SU-DHL-6 (cell line): ENCODE measurements around the gene UBASH3B.

Experiments
- H2AFZ ChIP-seq: fragments of 200-600 bp; sonication (generic); 2 replicates; pipeline ENCODE4 v1.6.1; 2014; ENCODE audit warnings: low read depth, mild to moderate bottlenecking, moderate library complexity, mixed read lengths, antibody characterized with exemption, low read length; ENCODE audit not compliant: severe bottlenecking
- H3F3A ChIP-seq: fragments of 200-600 bp; shearing (Covaris generic); 2 replicates; pipeline ENCODE4 v1.6.0; 2016; ENCODE audit warnings: antibody characterized with exemption, mild to moderate bottlenecking; ENCODE audit not compliant: insufficient read depth
- H3K27ac ChIP-seq: fragments of 200-600 bp; sonication (generic); 2 replicates; pipeline ENCODE4 v1.5.1; 2016; ENCODE audit warnings: low read depth, mild to moderate bottlenecking, low read length, moderate library complexity, mixed read lengths
- H3K27me3 ChIP-seq: fragments of 200-600 bp; sonication (generic), shearing (Covaris generic); 2 replicates; pipeline ENCODE4 v1.6.0; 2014; ENCODE audit warnings: mild to moderate bottlenecking, low read length
- H3K36me3 ChIP-seq: fragments of 200-600 bp; sonication (generic); 2 replicates; pipeline ENCODE4 v1.6.1; 2014; ENCODE audit warnings: mild to moderate bottlenecking, low read length, mixed read lengths
- H3K4me2 ChIP-seq: fragments of 300-600, 200-600 bp; shearing (Covaris generic), sonication (generic); 2 replicates; pipeline ENCODE4 v1.6.0; 2014; ENCODE audit warnings: low read length, low read depth, mild to moderate bottlenecking; ENCODE audit not compliant: poor library complexity, severe bottlenecking
- H3K4me3 ChIP-seq: fragments of 200-600 bp; sonication (generic); 2 replicates; pipeline ENCODE4 v1.5.1; 2014; ENCODE audit warnings: antibody characterized with exemption, low read length, mild to moderate bottlenecking, mixed read lengths; ENCODE audit not compliant: insufficient read depth, poor library complexity, severe bottlenecking
- H3K79me2 ChIP-seq: fragments of 200-600 bp; sonication (generic); 2 replicates; pipeline ENCODE4 v1.6.1; 2014; ENCODE audit warnings: mild to moderate bottlenecking, low read length, moderate library complexity; ENCODE audit not compliant: insufficient read depth
- H3K9ac ChIP-seq: fragments of 200-600 bp; sonication (generic); 2 replicates; pipeline ENCODE4 v1.7.0; 2014; ENCODE audit warnings: mild to moderate bottlenecking, low read length
- H3K9me2 ChIP-seq: fragments of 200-600 bp; sonication (generic); replicated peaks from 2 replicates; pipeline ENCODE4 v1.6.1; 2014; ENCODE audit warnings: low read length; ENCODE audit not compliant: insufficient read depth
- H3K9me3 ChIP-seq: fragments of 200-600 bp; sonication (generic); 2 replicates; pipeline ENCODE4 v1.6.1; 2014; ENCODE audit warnings: low read length, mixed read lengths; ENCODE audit not compliant: insufficient read depth
- H4K20me1 ChIP-seq: fragments of 200-600 bp; sonication (generic); 2 replicates; pipeline ENCODE4 v1.6.1; 2014; ENCODE audit warnings: low read depth, mild to moderate bottlenecking, antibody characterized with exemption, low read length, moderate library complexity, mixed read lengths
- EZH2phosphoT487 ChIP-seq: fragments of 200-600 bp; sonication (generic), shearing (Covaris generic); conservative IDR thresholded peaks from 2 replicates; pipeline ENCODE4 v1.6.1; 2018; ENCODE audit warnings: mild to moderate bottlenecking, antibody characterized with exemption, low read length, moderate library complexity, mixed read lengths
- TF ChIP-seq, protein P1 (sequence below): fragments of 200-600 bp; sonication (generic); IDR thresholded peaks from one replicate; pipeline ENCODE4 v1.5.1; 2017; ENCODE audit warnings: antibody characterized with exemption, mild to moderate bottlenecking, low read length, moderate library complexity; ENCODE audit not compliant: insufficient read depth, poor library complexity, severe bottlenecking

UBASH3B gene

DNA sequence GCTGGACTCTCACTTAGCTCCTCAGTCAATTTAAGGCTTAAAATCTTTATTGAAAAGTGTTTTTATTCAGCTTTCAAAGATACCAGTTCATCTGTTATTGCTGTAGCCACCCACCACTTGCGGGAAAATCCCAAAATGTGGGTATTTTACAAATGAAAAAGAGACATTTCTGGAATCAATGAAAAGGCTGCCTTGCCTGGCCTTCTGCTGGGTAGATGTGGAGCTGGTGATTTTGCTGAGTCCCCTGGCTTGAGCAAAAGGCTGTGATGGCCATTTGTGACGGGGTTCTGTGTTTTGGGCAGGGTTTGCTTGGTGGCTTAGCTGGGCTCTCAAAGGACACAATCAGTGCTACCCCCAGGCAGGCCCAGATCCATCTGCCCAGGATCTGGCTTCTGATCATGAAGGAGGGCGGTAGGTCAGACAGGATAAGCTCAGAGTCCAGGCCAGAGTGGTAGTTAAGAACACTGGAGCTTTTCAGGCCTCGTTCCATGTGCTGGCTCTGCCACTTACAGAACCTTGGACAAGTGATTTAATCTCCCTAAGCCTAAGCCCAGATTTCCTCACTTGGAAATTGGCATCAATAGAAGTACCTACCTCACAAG lies 36.1 kb downstream of the UBASH3B start:
- Histone ChIP-seq H2AFZ (no peak overlapping the region), H3F3A (peaks cover 5% of the 10 kb centered on the region), H3K27ac (no peak overlapping the region), H3K9me2 (no peaks in the 10 kb centered on the region), H3K36me3 (no peaks in the 10 kb centered on the region), H3K4me2 (no peak overlapping the region), H3K9ac (no peak overlapping the region), H3K9me3 (no peaks in the 10 kb centered on the region), H3K79me2 (no peaks in the 10 kb centered on the region), H4K20me1 (no peaks in the 10 kb centered on the region), H3K27me3 (no peaks in the 10 kb centered on the region), H3K4me3 (no peak overlapping the region)
- no peak for TF ChIP-seq EZH2phosphoT487
- TF ChIP-seq, protein P1, sequence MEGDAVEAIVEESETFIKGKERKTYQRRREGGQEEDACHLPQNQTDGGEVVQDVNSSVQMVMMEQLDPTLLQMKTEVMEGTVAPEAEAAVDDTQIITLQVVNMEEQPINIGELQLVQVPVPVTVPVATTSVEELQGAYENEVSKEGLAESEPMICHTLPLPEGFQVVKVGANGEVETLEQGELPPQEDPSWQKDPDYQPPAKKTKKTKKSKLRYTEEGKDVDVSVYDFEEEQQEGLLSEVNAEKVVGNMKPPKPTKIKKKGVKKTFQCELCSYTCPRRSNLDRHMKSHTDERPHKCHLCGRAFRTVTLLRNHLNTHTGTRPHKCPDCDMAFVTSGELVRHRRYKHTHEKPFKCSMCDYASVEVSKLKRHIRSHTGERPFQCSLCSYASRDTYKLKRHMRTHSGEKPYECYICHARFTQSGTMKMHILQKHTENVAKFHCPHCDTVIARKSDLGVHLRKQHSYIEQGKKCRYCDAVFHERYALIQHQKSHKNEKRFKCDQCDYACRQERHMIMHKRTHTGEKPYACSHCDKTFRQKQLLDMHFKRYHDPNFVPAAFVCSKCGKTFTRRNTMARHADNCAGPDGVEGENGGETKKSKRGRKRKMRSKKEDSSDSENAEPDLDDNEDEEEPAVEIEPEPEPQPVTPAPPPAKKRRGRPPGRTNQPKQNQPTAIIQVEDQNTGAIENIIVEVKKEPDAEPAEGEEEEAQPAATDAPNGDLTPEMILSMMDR = no peak

- no peaks in the 10 kb centered on the region for H3K9me3 ChIP-seq
- no peaks in the 10 kb centered on the region for H3K79me2 ChIP-seq
- no peak overlapping the region for H3K27ac ChIP-seq
- TF ChIP-seq, protein P1 = no peak
- no peak for TF ChIP-seq EZH2phosphoT487
- H3F3A ChIP-seq = peaks cover 10% of the 10 kb centered on the region
- H2AFZ ChIP-seq = no peak overlapping the region
- no peaks in the 10 kb centered on the region for H4K20me1 ChIP-seq
- no peaks in the 10 kb centered on the region for H3K36me3 ChIP-seq
- no peak overlapping the region for H3K4me2 ChIP-seq
- no peak overlapping the region for H3K9ac ChIP-seq
- H3K4me3 ChIP-seq = no peak overlapping the region
- H3K27me3 ChIP-seq = no peaks in the 10 kb centered on the region
- H3K9me2 ChIP-seq = no peaks in the 10 kb centered on the region
Measured at GRCh38 chr11:122692444-122692843, 36.9 kb downstream of the UBASH3B start.

DNA sequence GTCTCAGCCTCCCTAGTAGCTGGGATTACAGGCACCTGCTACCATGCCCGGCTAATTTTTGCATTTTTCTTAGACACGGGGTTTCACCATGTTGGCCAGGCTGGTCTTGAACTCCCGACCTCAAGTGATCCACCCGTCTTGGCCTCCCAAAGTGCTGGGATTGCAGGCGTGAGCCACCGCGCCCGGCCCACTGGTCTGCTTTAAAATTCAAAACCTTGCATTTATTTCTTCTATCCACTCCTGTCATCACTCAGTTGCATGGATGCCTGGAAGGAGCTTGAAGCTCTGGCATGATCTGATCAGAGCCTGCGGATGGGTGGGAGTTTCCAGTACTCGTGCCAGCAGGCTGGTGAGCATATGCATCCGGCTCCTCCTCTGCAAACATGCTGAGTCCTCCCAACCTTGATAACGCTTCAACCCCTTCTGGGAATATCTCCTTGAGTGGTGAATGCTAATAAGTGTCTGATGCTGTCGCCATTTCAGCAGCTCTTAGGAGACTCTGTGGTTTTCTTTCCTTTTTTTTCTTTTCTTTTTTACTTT lies 39.6 kb downstream of the UBASH3B start:
- Histone ChIP-seq H3K79me2 (no peaks in the 10 kb centered on the region), H4K20me1 (no peaks in the 10 kb centered on the region), H3K27me3 (no peaks in the 10 kb centered on the region), H3K4me3 (no peak overlapping the region), H3K36me3 (no peaks in the 10 kb centered on the region), H3K27ac (no peak overlapping the region), H3K9me3 (no peaks in the 10 kb centered on the region), H3F3A (peaks cover 10% of the 10 kb centered on the region), H3K9me2 (no peaks in the 10 kb centered on the region), H2AFZ (no peak overlapping the region), H3K9ac (no peak overlapping the region), H3K4me2 (no peak overlapping the region)
- TF ChIP-seq, protein P1 = no peak
- TF ChIP-seq EZH2phosphoT487 = no peak
